ENCODE measurements around the gene KCNK17.
"Not testable (repeated sequence)": the region's sequence is repeated elsewhere in the genome, so short reads cannot be mapped to it uniquely, and the experiment has no call there.

The KCNK17 gene

GRCh38 chr6:39298061-39298460 lies 16.2 kb downstream of the KCNK17 start:
- no peak overlapping the region for H3K4me3 Mint-ChIP-seq
- no peak overlapping the region for H3K27ac Mint-ChIP-seq
- no peaks in the 10 kb centered on the region for H3K9me3 Mint-ChIP-seq
- no peaks in the 10 kb centered on the region for H3K27me3 Mint-ChIP-seq
- H3K36me3 Mint-ChIP-seq (ENCODE audit: low read depth) = no peaks in the 10 kb centered on the region
- peaks cover 5% of the 10 kb centered on the region for H3K4me1 Mint-ChIP-seq (ENCODE audit: low read depth)

DNA sequence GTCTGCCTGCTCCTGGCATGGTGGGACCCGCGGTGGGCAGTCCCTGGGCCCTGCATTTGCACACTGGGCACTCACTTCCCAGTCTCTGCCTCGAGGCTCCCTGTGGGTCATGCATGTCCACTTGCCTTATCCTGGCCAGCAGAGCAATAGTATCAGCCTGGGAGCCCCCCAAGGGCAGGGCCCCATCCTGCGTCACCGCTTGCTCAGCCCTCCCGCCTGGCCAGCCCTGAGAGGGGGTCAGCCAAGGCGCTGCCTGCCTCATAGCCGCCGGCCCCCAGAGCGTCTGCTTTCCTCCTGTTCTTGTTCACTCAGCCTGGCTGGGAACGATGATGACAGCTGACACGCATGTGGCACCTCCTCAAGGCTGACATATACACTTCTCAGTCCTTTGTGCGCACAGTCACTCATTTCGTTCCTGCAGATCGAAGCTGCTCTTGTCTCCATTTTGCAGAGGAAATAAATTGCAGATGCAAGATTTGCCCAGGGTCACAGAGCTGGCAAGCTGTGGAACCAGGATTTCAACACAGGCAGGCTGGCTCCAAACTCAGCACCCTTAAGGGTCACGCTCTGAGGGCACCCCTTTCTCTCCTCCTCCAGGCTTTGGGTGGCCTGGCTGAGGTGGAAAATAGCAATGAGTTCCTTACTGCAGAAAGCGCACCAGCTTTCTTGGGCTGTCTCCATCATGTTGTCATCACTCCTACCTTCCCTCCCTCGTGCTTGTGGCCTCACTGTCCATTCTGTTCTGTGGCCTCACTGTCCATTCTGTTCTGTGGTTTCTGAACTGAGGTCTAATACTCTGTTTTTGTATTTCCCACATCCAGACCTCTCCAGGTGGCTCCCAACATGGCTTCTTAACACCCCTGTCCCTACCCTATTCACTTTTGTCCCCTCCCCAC lies 17.2 kb downstream of the KCNK17 start:
- H3K27me3 Mint-ChIP-seq = no peaks in the 10 kb centered on the region
- H3K9me3 Mint-ChIP-seq = no peaks in the 10 kb centered on the region
- H3K4me3 Mint-ChIP-seq = no peak overlapping the region
- no peaks in the 10 kb centered on the region for H3K4me1 Mint-ChIP-seq (ENCODE audit: low read depth)
- no peak overlapping the region for H3K27ac Mint-ChIP-seq
- H3K36me3 Mint-ChIP-seq (ENCODE audit: low read depth) = no peaks in the 10 kb centered on the region

DNA sequence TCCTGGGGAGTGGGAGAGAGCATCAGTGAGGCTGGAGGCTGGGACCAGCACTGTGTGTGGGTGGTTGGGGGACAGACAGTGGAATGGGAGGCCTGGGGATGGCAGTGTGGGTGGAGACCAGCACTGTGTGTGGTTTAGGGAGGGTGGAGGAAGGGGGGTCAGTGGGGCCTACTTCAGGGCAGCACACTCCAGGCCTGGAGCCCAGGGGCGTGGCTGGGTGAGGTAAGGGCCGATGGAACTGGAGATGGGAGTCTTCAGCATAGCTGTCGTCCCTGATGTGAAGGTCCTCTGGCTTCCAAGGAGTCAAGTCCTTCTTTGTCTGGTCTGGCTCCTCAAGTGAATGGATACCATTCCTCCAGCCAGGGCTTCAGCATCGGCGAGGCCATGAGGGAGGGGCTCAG lies 18.6 kb downstream of the KCNK17 start:
- no peak overlapping the region for H3K27ac Mint-ChIP-seq
- no peaks in the 10 kb centered on the region for H3K27me3 Mint-ChIP-seq
- no peaks in the 10 kb centered on the region for H3K9me3 Mint-ChIP-seq
- H3K4me1 Mint-ChIP-seq (ENCODE audit: low read depth) = no peaks in the 10 kb centered on the region
- no peak overlapping the region for H3K4me3 Mint-ChIP-seq
- H3K36me3 Mint-ChIP-seq (ENCODE audit: low read depth) = no peaks in the 10 kb centered on the region

DNA sequence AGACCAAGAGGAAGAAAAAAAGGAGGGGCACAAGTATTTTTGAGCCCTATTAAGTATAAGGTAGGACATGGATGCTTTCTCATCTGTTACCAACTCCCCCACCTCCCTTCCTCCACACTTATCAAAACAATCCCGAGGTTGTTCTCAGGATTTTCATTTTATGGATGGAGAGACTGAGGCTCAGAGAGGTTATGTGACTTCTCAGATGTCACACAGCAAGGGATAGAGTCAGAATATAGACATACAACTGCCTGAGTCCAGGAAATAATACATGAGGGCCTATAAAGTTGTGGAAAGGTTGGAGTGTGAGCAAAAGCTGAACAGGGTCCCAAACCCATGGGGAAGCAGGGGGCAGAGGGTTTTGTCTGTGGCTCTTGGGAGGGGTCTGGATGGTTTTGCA lies 19.3 kb downstream of the KCNK17 start:
- Mint-ChIP-seq H3K4me1 (ENCODE audit: low read depth) (no peaks in the 10 kb centered on the region), H3K27me3 (no peaks in the 10 kb centered on the region), H3K4me3 (no peak overlapping the region), H3K36me3 (ENCODE audit: low read depth) (no peaks in the 10 kb centered on the region), H3K27ac (no peak overlapping the region), H3K9me3 (no peaks in the 10 kb centered on the region)

DNA sequence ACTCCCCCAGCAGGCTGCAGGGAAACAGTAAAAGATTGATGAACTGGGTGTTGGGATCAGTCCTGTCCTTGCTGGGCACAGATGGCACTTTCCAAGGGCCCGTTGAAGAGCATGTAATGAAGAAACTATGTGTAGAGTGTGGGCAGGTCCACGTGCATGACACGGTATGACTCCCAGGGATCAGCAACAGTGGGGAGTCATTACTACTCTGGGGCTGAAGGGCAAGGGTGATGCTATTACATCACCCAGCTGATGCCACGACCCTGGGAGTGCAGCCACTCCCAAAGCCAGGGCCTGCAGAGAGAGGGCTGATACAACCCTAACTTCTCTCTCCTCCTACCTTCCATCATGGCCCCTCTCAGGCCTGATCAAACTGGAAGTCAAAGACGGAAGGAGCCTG lies 20.1 kb downstream of the KCNK17 start:
- no peak overlapping the region for H3K27ac Mint-ChIP-seq
- H3K36me3 Mint-ChIP-seq (ENCODE audit: low read depth) = no peaks in the 10 kb centered on the region
- no peaks in the 10 kb centered on the region for H3K27me3 Mint-ChIP-seq
- no peaks in the 10 kb centered on the region for H3K9me3 Mint-ChIP-seq
- H3K4me3 Mint-ChIP-seq = no peak overlapping the region
- H3K4me1 Mint-ChIP-seq (ENCODE audit: low read depth) = no peaks in the 10 kb centered on the region

DNA sequence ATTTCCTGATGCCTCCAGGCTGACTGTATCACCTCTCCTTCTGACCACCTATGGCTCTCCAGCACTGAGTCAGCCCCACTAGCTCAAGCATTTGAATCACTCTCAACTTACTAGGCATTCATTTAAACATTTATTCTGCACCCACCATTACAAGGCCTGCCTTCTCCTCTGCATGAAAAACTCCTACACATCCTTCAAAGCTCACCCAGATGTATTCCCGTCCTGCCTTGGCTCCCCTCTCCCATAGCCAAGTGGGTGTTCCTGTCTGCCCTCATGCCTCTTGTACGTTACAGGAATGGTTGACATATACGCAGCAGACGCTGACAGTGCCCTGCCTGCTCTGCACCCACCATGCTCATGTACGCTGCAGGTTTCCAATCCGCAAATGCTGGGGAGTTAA lies 21.6 kb downstream of the KCNK17 start:
- Mint-ChIP-seq H3K27me3 (no peaks in the 10 kb centered on the region), H3K9me3 (peaks cover 3% of the 10 kb centered on the region), H3K27ac (no peak overlapping the region), H3K36me3 (ENCODE audit: low read depth) (no peaks in the 10 kb centered on the region), H3K4me3 (no peak overlapping the region), H3K4me1 (ENCODE audit: low read depth) (no peaks in the 10 kb centered on the region)

- H3K4me3 Mint-ChIP-seq = no peak overlapping the region
- peaks cover 3% of the 10 kb centered on the region for H3K9me3 Mint-ChIP-seq
- no peak overlapping the region for H3K27ac Mint-ChIP-seq
- no peaks in the 10 kb centered on the region for H3K36me3 Mint-ChIP-seq (ENCODE audit: low read depth)
- no peaks in the 10 kb centered on the region for H3K4me1 Mint-ChIP-seq (ENCODE audit: low read depth)
- no peaks in the 10 kb centered on the region for H3K27me3 Mint-ChIP-seq
Measured at GRCh38 chr6:39289490-39289889, 24.7 kb downstream of the KCNK17 start.

DNA sequence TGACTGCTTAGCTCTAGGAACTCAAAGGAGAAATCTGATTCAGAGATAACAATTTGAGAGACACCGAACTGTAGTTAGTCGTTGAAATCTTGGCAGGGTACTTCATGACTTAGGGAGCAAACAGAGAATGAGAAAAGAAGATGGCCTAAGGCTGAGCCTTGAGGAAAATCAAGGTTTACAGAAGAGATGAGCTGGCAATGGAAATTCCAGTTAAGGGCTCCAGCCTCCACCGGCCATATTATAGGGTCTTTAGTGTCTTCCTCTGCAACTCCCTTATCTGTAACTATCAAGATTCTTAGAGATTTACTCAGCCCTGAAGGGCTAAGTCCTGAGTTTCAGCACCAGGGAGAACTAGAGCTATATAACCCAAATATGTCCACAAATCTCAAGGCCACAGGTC lies 26.6 kb downstream of the KCNK17 start:
- H3K36me3 Mint-ChIP-seq (ENCODE audit: low read depth) = no peaks in the 10 kb centered on the region
- H3K27ac Mint-ChIP-seq = no peak overlapping the region
- H3K4me1 Mint-ChIP-seq (ENCODE audit: low read depth) = no peaks in the 10 kb centered on the region
- peaks cover 3% of the 10 kb centered on the region for H3K9me3 Mint-ChIP-seq
- no peak overlapping the region for H3K4me3 Mint-ChIP-seq
- H3K27me3 Mint-ChIP-seq = no peaks in the 10 kb centered on the region

- H3K4me1 Mint-ChIP-seq (ENCODE audit: low read depth); H3K27me3 Mint-ChIP-seq; H3K36me3 Mint-ChIP-seq (ENCODE audit: low read depth); H3K9me3 Mint-ChIP-seq; H3K27ac Mint-ChIP-seq; H3K4me3 Mint-ChIP-seq: not testable (repeated sequence)
Measured at GRCh38 chr6:39286596-39286995, 27.6 kb downstream of the KCNK17 start.

- Mint-ChIP-seq H3K36me3 (ENCODE audit: low read depth) (no peaks in the 10 kb centered on the region), H3K4me3 (no peak overlapping the region), H3K27me3 (no peaks in the 10 kb centered on the region), H3K9me3 (no peaks in the 10 kb centered on the region), H3K4me1 (ENCODE audit: low read depth) (no peaks in the 10 kb centered on the region), H3K27ac (no peak overlapping the region)
Measured at GRCh38 chr6:39282774-39283173, 31.4 kb downstream of the KCNK17 start.

DNA sequence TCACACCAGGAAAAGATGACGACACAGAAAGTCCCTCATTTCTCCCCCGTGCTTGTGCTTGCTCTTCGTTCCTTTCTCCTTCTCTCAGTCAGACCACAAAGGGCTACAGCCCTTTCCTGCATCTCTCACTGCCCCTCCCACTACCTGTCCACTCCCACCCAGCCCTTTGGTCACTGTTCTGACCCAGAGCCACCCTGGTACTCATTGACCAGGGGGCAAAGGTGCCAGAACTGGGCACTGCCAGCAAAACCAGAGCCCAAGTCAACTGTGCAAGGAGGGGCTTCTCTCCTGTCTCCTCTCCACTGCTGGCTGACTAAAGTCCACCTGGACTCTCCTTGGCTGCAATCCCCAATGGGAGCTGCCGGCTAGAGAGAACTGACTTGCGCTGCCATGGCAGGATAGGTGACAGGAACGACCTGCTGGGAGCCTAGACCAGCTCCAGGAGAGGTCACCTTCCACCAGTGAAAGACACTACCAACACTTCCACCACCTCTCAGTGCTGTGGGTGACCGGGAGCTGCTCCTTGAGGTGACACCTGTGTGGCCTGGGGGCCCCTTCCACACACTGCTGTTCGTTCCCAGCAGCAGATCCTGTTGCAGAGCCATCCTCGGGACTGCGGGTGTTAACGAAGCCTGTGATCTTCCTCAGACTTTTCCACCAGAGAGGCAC lies 32.8 kb downstream of the KCNK17 start:
- Mint-ChIP-seq H3K9me3 (no peaks in the 10 kb centered on the region), H3K27me3 (no peaks in the 10 kb centered on the region), H3K4me1 (ENCODE audit: low read depth) (no peaks in the 10 kb centered on the region), H3K27ac (no peak overlapping the region), H3K4me3 (no peak overlapping the region), H3K36me3 (ENCODE audit: low read depth) (no peaks in the 10 kb centered on the region)

DNA sequence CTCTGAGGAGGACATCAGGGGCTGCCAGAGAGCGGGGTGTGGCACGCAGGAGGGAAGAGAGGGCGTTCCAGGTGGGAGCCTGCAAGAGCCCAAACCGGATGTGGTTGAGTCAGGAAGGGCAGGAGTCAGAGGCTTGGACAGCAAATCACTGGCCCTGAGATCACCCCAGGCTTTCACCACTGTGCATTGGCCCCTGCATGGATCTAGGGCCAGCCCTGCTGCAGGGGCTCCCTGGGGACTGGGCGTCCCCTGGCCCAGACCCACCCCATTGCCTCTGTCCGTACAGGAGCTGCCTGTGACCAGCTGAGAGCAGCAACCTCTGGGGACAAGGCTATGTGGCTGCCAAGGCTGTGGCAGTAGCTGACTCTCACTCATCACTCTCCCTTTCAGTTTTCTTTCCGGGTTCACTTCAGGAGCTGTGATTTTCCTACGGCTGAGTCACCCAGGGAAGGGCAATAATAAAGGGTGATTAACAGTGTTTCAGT lies 33.9 kb downstream of the KCNK17 start:
- H3K27ac Mint-ChIP-seq = no peak overlapping the region
- no peaks in the 10 kb centered on the region for H3K36me3 Mint-ChIP-seq (ENCODE audit: low read depth)
- H3K9me3 Mint-ChIP-seq = no peaks in the 10 kb centered on the region
- no peaks in the 10 kb centered on the region for H3K4me1 Mint-ChIP-seq (ENCODE audit: low read depth)
- H3K4me3 Mint-ChIP-seq = no peak overlapping the region
- H3K27me3 Mint-ChIP-seq = no peaks in the 10 kb centered on the region

GRCh38 chr6:39279539-39279938 lies 34.7 kb downstream of the KCNK17 start:
- Mint-ChIP-seq H3K4me1 (ENCODE audit: low read depth) (no peaks in the 10 kb centered on the region), H3K27ac (no peak overlapping the region), H3K36me3 (ENCODE audit: low read depth) (no peaks in the 10 kb centered on the region), H3K9me3 (no peaks in the 10 kb centered on the region), H3K4me3 (no peak overlapping the region), H3K27me3 (peaks cover 4% of the 10 kb centered on the region)

DNA sequence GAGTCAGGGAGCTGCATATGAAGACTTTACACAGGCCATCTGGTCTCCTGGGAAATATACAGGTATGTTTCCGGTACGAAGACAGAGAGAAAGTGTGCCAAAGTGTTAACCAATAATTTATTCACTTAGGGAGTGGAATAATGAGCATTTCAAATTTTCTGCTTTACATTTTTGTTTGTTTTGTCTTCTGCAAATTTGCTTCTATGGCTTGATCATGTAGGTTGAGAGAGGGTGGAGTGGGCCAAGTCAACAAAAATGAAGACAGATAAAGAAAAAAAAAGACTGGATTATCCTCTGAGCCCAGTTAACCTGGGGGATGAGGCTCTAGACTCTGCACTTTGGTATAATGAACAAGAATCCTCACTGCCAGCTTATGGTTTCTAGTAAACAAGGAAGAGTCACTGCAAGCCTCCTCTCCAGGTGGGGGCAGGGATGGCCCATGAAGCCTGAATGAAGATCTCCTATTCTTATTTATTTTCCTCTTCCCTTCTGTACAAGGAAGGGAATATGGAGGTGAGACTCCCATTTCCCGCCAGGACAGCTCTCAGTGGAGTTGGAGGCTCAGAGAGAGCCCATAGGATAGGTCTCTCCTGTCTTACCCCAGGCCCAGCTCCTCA lies 37.7 kb downstream of the KCNK17 start:
- no peak overlapping the region for H3K4me3 Mint-ChIP-seq
- no peaks in the 10 kb centered on the region for H3K9me3 Mint-ChIP-seq
- no peak overlapping the region for H3K27ac Mint-ChIP-seq
- no peaks in the 10 kb centered on the region for H3K4me1 Mint-ChIP-seq (ENCODE audit: low read depth)
- H3K27me3 Mint-ChIP-seq = peaks cover 4% of the 10 kb centered on the region
- no peaks in the 10 kb centered on the region for H3K36me3 Mint-ChIP-seq (ENCODE audit: low read depth)

DNA sequence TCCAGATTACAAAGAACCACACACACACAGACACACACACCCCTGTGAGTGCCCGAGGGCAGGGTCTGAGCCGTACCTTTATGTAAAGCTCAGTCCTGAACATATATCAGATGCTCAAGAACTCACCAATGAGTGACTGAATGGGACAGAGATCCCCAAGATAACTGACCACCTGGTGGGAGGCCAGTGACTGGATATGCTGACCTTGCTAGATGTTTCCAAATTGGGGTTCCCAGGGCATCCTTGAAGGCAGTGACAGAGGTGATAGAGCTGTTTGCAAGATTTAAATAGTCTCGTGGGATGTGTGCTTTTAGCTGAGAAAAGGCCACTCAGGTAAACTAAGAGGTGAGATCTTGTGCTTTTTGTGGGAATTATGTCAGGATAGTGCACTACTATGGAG lies 39.3 kb downstream of the KCNK17 start:
- Mint-ChIP-seq H3K9me3 (no peaks in the 10 kb centered on the region), H3K36me3 (ENCODE audit: low read depth) (no peaks in the 10 kb centered on the region), H3K4me3 (no peak overlapping the region), H3K27me3 (peaks cover 4% of the 10 kb centered on the region), H3K4me1 (ENCODE audit: low read depth) (no peaks in the 10 kb centered on the region), H3K27ac (no peak overlapping the region)
